GM12878 (cell line): Measurements from ENCODE around the gene SPATC1L. TPM values are rescaled to one million over a fixed set of nuclear protein-coding genes. Genes with fewer than 3 reads are reported as not detected.

ENCODE experiments used
- ATAC-seq: fragments of 200-7000 bp; cut with Tn5 transposase; 3 replicates; pipeline ENCODE4 v1.9.1; 2020; ENCODE audit warnings: mild to moderate bottlenecking, moderate library complexity
- BruUV-seq: library from RNA; stranded (reverse); fragments of 400-500 nt; replicated peaks from 2 replicates; lab custom pipeline; 2021; lab: Mats Ljungman, UMichigan
- CTCF ChIA-PET: fragments of 300-600 bp; sonication (Branson Sonifier 250); formaldehyde crosslinking; extraction: SDS; loops from one replicate; lab custom pipeline; 2021; ENCODE audit warnings: inconsistent platforms; lab: Yijun Ruan, JAX
- POLR2A ChIA-PET: fragments of 350-600 bp; formaldehyde crosslinking; extraction: SDS; loops from one replicate; lab custom pipeline; 2021; ENCODE audit warnings: inconsistent platforms; lab: Charles Lee
- RAD21 ChIA-PET: fragments of 300-600 bp; sonication (Branson Sonifier 250); formaldehyde crosslinking; loops from one replicate; lab custom pipeline; 2023; ENCODE audit warnings: antibody characterized with exemption; ENCODE audit not compliant: unreplicated experiment; lab: Charles Lee
- SMC1A ChIA-PET: fragments of 300-600 bp; sonication (Branson Sonifier 250); formaldehyde crosslinking; loops from one replicate; lab custom pipeline; 2023; ENCODE audit not compliant: unreplicated experiment, uncharacterized antibody; lab: Charles Lee
- DNase-seq: peaks from one replicate; pipeline ENCODE4 v3.0.0-alpha.2; 2011; ENCODE audit warnings: low read depth, low spot score
- FAIRE-seq: peaks from 3 replicates; lab custom pipeline; 2011; peaks lifted over from hg19 to GRCh38; lab: Jason Lieb, UNC
- H2AFZ ChIP-seq: 2 replicates; pipeline ENCODE4 v1.6.0; 2011; ENCODE audit warnings: low read depth, low read length, control low read depth; ENCODE audit not compliant: control insufficient read depth
- H3K27ac ChIP-seq: 2 replicates; pipeline ENCODE4 v1.5.1; 2011; ENCODE audit warnings: control low read depth; ENCODE audit not compliant: control insufficient read depth, insufficient read depth
- H3K27me3 ChIP-seq, 2 experiments: replicated peaks in 1 of 2; 2 replicates each; pipeline versions ENCODE4 v1.6.0 to v1.6.1; 2011; ENCODE audit warnings: low read length in 1 of 2; ENCODE audit not compliant: control insufficient read depth in 2 of 2, insufficient read depth in 2 of 2
- H3K36me3 ChIP-seq, 2 experiments: 2 replicates each; pipeline ENCODE4 v1.5.1; 2011; ENCODE audit warnings: low read length in 1 of 2; ENCODE audit not compliant: control insufficient read depth in 2 of 2, insufficient read depth in 2 of 2
- H3K4me1 ChIP-seq: 2 replicates; pipeline ENCODE4 v1.6.1; 2011; ENCODE audit warnings: mild to moderate bottlenecking, low read length, moderate library complexity, mixed read lengths; ENCODE audit not compliant: control insufficient read depth, insufficient read depth
- H3K4me2 ChIP-seq: 2 replicates; pipeline ENCODE4 v1.6.0; 2011; ENCODE audit warnings: control low read depth; ENCODE audit not compliant: control insufficient read depth, insufficient read depth
- H3K4me3 ChIP-seq: fragments of 200-600 bp; sonication (generic); 2 replicates; pipeline ENCODE4 v1.5.1; 2016
- H3K79me2 ChIP-seq: 2 replicates; pipeline ENCODE4 v1.6.0; 2011; ENCODE audit warnings: low read length; ENCODE audit not compliant: control insufficient read depth, insufficient read depth
- H3K9ac ChIP-seq: 2 replicates; pipeline ENCODE4 v1.8.0; 2011; ENCODE audit warnings: low read length, control low read depth, mixed read lengths; ENCODE audit not compliant: control insufficient read depth, insufficient read depth
- H3K9me3 ChIP-seq: replicated peaks from 3 replicates; pipeline ENCODE4 v1.5.1; 2011; ENCODE audit warnings: mild to moderate bottlenecking, low read length; ENCODE audit not compliant: control insufficient read depth, insufficient read depth
- H4K20me1 ChIP-seq: 2 replicates; pipeline ENCODE4 v1.6.0; 2011; ENCODE audit not compliant: control insufficient read depth, insufficient read depth
- ASH2L ChIP-seq: fragments of 300-600, 200-600 bp; sonication (generic); IDR thresholded peaks from 2 replicates; pipeline ENCODE4 v1.6.1; 2017; ENCODE audit warnings: low read depth, mild to moderate bottlenecking, borderline replicate concordance
- EZH2 ChIP-seq: IDR thresholded peaks from 2 replicates; pipeline ENCODE4 v1.6.1; 2012; ENCODE audit warnings: low read depth, mild to moderate bottlenecking, control low read depth, inconsistent platforms, low read length, borderline replicate concordance; ENCODE audit not compliant: control insufficient read depth
- MXI1 ChIP-seq: fragments of 150-350 bp; IDR thresholded peaks from 2 replicates; pipeline ENCODE4 v1.6.1; 2011; ENCODE audit warnings: low read depth, mild to moderate bottlenecking, inconsistent platforms, low read length, improper control_type of control experiment
- MYB ChIP-seq: fragments of 150-350 bp; IDR thresholded peaks from 2 replicates; pipeline ENCODE4 v1.6.1; 2014; ENCODE audit warnings: mild to moderate bottlenecking, low read depth, low read length, borderline replicate concordance
- NFYA ChIP-seq: IDR thresholded peaks from 2 replicates; pipeline ENCODE4 v1.6.1; 2011; ENCODE audit warnings: low read depth, mild to moderate bottlenecking, low read length, improper control_type of control experiment, borderline replicate concordance
- SREBF1 ChIP-seq: IDR thresholded peaks from 2 replicates; pipeline ENCODE4 v1.6.1; 2012; ENCODE audit warnings: mild to moderate bottlenecking, low read length
- WGBS: methylation state at CpG from one replicate; pipeline ENCODE4 v1.1.6; 2016; ENCODE audit warnings: low lambda C conversion rate; ENCODE audit not compliant: insufficient replicate concordance, insufficient coverage; ENCODE audit errors: missing lambda C conversion rate; 5-methylcytosine and 5-hydroxymethylcytosine counted together
- in situ Hi-C: fragments of 300-500 bp; cut with MboI; formaldehyde crosslinking; loops from 9 replicates; pipeline ENCODE4 v1.14.3; 2018; ENCODE audit warnings: mixed read lengths
- intact Hi-C: fragments of 100-400 bp; cut with micrococcal nuclease; formaldehyde crosslinking; loops from one replicate; pipeline ENCODE4 v1.14.2; 2022; ENCODE audit not compliant: unreplicated experiment
- polyA plus RNA-seq, 11 experiments: library from polyadenylated mRNA; depleted of rRNA in 4 of 11; unstranded in 6 of 11; stranded (reverse) in 5 of 11; fragments of >200 nt; fragmentation: Nextera tagmentation in 4 of 11; fragmentation: Illumina TruSeq in 1 of 11; extraction: Ambion mirVana in 4 of 11; extraction: Trizol in 1 of 11; gene quantifications; 1 replicate in 1 of 11; 2 replicates in 10 of 11; pipeline versions ENCODE4 v1.2.1 to v1.2.3, GENCODE V29; 2011 to 2016; ENCODE audit warnings: inconsistent platforms in 2 of 11, missing spikeins in 2 of 11, low read depth in 1 of 11
- total RNA-seq, 4 experiments: library from RNA; depleted of rRNA in 3 of 4; stranded (reverse); fragments of >200 nt in 3 of 4; fragmentation: Illumina TruSeq in 1 of 4; extraction: Trizol in 1 of 4; gene quantifications; 2 replicates each; pipeline versions ENCODE4 v1.2.1 to v1.2.3, GENCODE V29; 2013 to 2021
- TF ChIP-seq, protein P1 (sequence below): fragments of 450-650 bp; formaldehyde crosslinking; IDR thresholded peaks from 2 replicates; pipeline ENCODE4 v1.4.0; 2020; ENCODE audit warnings: mild to moderate bottlenecking, moderate library complexity
- TF ChIP-seq, protein P2 (sequence below): fragments of 450-650 bp; IDR thresholded peaks from 2 replicates; pipeline ENCODE4 v1.6.1; 2017; ENCODE audit warnings: mild to moderate bottlenecking, low read depth, inconsistent platforms; ENCODE audit not compliant: poor library complexity, severe bottlenecking

The SPATC1L gene
- total and polyA plus RNA-seq, 10 of the 15 experiments (the other 5 are each of a cell fraction or from before 2014, with no cell fraction given) = 1.4 to 16.0 (median 7.0) TPM; not detected in 2

DNA sequence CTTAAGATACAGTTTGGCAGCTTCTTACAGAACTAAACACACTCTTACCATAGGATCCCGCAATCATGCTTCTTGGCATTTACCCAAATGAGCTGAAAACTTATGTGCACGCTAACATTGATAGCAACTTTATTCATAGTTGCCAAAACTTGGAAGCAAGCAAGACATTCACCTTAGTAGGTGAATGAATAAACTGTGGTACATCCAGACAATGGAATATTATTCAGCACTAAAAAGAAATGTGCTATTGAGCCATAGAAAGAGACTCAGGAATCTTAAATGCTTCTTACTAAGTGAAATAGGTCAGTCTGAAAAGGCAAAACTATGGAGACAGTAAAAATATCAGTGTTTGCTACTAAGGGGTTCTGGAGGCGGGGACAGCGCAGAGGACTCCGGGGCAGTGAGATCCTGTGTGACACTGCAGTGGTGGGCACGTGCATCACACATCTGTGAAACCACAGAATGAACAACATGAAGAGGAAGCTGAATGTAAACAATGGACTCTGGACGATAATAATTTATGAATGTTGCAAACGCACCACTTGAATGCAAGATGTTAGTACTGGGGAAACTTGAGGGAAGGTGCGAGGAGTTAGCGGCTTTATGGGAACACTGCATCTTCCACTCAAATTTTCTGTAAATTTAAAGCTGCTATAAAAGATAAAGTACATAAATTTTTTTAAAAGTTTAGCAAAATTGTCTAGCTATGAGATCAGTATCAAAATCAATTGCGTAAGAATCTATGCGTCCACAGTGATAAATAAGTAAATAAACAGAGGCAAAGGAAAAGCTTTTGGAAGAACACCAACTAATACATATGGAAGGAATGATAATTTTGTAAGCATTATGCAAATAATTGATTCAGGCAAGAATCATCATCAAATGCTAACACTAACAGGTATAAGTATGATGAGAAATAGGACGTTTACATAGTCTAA lies 15.4 kb upstream of the SPATC1L start (continued):
- TF ChIP-seq, protein P1, sequence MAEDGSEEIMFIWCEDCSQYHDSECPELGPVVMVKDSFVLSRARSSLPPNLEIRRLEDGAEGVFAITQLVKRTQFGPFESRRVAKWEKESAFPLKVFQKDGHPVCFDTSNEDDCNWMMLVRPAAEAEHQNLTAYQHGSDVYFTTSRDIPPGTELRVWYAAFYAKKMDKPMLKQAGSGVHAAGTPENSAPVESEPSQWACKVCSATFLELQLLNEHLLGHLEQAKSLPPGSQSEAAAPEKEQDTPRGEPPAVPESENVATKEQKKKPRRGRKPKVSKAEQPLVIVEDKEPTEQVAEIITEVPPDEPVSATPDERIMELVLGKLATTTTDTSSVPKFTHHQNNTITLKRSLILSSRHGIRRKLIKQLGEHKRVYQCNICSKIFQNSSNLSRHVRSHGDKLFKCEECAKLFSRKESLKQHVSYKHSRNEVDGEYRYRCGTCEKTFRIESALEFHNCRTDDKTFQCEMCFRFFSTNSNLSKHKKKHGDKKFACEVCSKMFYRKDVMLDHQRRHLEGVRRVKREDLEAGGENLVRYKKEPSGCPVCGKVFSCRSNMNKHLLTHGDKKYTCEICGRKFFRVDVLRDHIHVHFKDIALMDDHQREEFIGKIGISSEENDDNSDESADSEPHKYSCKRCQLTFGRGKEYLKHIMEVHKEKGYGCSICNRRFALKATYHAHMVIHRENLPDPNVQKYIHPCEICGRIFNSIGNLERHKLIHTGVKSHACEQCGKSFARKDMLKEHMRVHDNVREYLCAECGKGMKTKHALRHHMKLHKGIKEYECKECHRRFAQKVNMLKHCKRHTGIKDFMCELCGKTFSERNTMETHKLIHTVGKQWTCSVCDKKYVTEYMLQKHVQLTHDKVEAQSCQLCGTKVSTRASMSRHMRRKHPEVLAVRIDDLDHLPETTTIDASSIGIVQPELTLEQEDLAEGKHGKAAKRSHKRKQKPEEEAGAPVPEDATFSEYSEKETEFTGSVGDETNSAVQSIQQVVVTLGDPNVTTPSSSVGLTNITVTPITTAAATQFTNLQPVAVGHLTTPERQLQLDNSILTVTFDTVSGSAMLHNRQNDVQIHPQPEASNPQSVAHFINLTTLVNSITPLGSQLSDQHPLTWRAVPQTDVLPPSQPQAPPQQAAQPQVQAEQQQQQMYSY (CRISPR knock-in tag) = no peak
- no peak for TF ChIP-seq EZH2

DNA sequence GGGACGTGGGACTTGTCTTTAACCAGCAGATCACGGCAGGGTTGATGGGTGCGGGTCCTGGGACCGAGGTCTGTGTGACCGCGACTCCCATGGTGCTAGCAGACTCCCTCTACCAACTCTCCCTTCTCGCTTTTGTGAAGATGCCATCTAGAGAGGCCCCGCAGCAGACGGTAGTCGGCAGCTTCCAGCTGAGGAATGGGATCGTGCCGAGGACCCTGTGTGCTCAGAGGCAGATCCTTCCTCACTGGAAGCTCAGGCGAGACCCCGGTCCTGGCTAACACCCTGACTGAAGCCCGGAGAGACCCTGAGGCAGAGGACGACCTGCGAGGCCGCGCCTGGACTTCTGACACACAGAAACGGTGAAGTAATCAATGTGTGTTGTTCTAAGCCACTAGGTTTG lies 12.5 kb upstream of the SPATC1L start:
- H3K27me3 ChIP-seq = no peaks in the 10 kb centered on the region
- FAIRE-seq = no peak

More for the DNA sequence above, 12.5 kb upstream of the SPATC1L start:
- DNase-seq (no peak), ATAC-seq (no peak)
- ChIA-PET POLR2A (no interaction called here), SMC1A (no interaction called here), RAD21 (no interaction called here), CTCF (no interaction called here)
- Histone ChIP-seq H2AFZ (no peak overlapping the region), H3K27ac (no peak overlapping the region), H3K9ac (no peak overlapping the region), H3K9me3 (no peaks in the 10 kb centered on the region), H3K4me2 (no peak overlapping the region), H3K4me3 (no peak overlapping the region), H3K79me2 (no peaks in the 10 kb centered on the region), H4K20me1 (no peaks in the 10 kb centered on the region), H3K36me3 (peaks cover 11 to 23% of the 10 kb centered on the region in 2 experiments), H3K4me1 (no peaks in the 10 kb centered on the region)
- intact Hi-C loops (no loop called here), in situ Hi-C loops (no loop called here)
- 89% methylated on average over 20 of the region's 20 CpGs for WGBS
- no TSS peak for BruUV-seq
- TF ChIP-seq ASH2L (no peak), NFYA (no peak), SREBF1 (no peak), MXI1 (no peak), MYB (no peak)
- TF ChIP-seq, protein P2, sequence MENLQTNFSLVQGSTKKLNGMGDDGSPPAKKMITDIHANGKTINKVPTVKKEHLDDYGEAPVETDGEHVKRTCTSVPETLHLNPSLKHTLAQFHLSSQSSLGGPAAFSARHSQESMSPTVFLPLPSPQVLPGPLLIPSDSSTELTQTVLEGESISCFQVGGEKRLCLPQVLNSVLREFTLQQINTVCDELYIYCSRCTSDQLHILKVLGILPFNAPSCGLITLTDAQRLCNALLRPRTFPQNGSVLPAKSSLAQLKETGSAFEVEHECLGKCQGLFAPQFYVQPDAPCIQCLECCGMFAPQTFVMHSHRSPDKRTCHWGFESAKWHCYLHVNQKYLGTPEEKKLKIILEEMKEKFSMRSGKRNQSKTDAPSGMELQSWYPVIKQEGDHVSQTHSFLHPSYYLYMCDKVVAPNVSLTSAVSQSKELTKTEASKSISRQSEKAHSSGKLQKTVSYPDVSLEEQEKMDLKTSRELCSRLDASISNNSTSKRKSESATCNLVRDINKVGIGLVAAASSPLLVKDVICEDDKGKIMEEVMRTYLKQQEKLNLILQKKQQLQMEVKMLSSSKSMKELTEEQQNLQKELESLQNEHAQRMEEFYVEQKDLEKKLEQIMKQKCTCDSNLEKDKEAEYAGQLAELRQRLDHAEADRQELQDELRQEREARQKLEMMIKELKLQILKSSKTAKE = no peak
